ENCODE measurements around the gene SPI1. TPM values are rescaled to one million over a fixed set of nuclear protein-coding genes. Genes with fewer than 3 reads are reported as not detected.

The SPI1 gene
- total RNA-seq, 2 experiments from 2014 or later: not detected

GRCh38 chr11:47359162-47359561 is 19.2 kb downstream of the SPI1 start:
- intact Hi-C loops (cut with micrococcal nuclease): no loop called here
- no peaks in the 10 kb centered on the region for H3K27me3 Mint-ChIP-seq (ENCODE audit: low read depth)
- peaks cover 17% of the 10 kb centered on the region for H3K4me1 Mint-ChIP-seq (ENCODE audit: low read depth)
- CTCF ChIA-PET: interaction anchor here (0.7 to 1.9 kb wide), 2 partner anchors 15 to 120 kb away, joined by 3 to 15 read pairs; no protein-coding TSS in a partner anchor
- no peaks in the 10 kb centered on the region for H3K36me3 Mint-ChIP-seq (ENCODE audit: low read depth)
- H3K4me3 Mint-ChIP-seq: no peak overlapping the region
- H3K9me3 Mint-ChIP-seq: no peaks in the 10 kb centered on the region
- no peak for DNase-seq
- no peak overlapping the region for H3K27ac Mint-ChIP-seq

- Mint-ChIP-seq H3K36me3 (ENCODE audit: low read depth) (no peaks in the 10 kb centered on the region), H3K4me3 (no peak overlapping the region), H3K4me1 (ENCODE audit: low read depth) (peaks cover 17% of the 10 kb centered on the region), H3K27me3 (ENCODE audit: low read depth) (no peaks in the 10 kb centered on the region), H3K27ac (no peak overlapping the region), H3K9me3 (no peaks in the 10 kb centered on the region)
- no peak for DNase-seq
- intact Hi-C loops (cut with micrococcal nuclease): no loop called here
- CTCF ChIA-PET: no interaction called here
Observed at GRCh38 chr11:47358731-47359051, 19.7 kb downstream of the SPI1 start.

GRCh38 chr11:47357985-47358730 is 20.2 kb downstream of the SPI1 start:
- Mint-ChIP-seq H3K36me3 (ENCODE audit: low read depth) (no peaks in the 10 kb centered on the region), H3K27ac (no peak overlapping the region), H3K9me3 (no peaks in the 10 kb centered on the region), H3K4me1 (ENCODE audit: low read depth) (peaks cover 17% of the 10 kb centered on the region), H3K27me3 (ENCODE audit: low read depth) (no peaks in the 10 kb centered on the region), H3K4me3 (no peak overlapping the region)
- CTCF ChIA-PET: no interaction called here
- intact Hi-C loops (cut with micrococcal nuclease): no loop called here
- no peak for DNase-seq

GRCh38 chr11:47356998-47357329 is 21.4 kb downstream of the SPI1 start:
- Mint-ChIP-seq H3K9me3 (no peaks in the 10 kb centered on the region), H3K27ac (no peak overlapping the region), H3K27me3 (ENCODE audit: low read depth) (no peaks in the 10 kb centered on the region), H3K36me3 (ENCODE audit: low read depth) (no peaks in the 10 kb centered on the region), H3K4me1 (ENCODE audit: low read depth) (peaks cover 17% of the 10 kb centered on the region), H3K4me3 (no peak overlapping the region)
- DNase-seq: no peak
- intact Hi-C loops (cut with micrococcal nuclease): no loop called here
- CTCF ChIA-PET: no interaction called here

DNA sequence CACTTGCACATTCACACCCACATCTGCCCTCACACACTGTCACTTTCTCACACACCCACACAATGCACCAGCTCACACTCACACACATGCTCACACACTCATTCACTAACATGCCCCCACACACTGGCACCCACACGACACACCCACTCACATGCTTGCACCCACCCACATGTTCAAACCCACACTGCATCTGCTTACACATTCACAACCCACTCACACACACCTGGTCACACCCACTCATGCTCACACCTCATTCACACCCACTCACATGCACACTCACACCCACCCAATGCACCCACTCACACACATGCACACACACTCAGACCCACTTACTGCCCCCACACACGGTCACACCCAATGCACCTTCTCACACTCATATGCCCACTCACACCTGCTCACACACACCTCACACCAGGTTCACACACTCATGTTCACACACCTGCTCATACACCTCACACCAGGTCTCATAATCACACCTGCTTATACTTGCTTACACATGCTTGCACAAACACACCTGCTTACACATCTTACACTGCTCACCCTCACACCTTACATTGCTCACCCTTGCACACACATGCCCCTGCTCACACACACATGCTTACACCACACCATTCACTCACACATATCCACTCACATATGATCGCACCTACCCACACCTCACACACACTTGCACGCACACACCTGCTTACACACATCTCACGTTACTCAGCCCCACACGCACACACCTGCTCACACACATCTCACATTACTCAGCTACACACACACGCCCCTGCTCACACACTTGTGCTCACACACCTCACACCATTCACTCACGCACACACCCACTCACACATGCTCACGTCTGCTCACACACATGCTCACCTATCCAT is 22.0 kb downstream of the SPI1 start:
- Mint-ChIP-seq H3K4me1 (ENCODE audit: low read depth) (peaks cover 17% of the 10 kb centered on the region), H3K27ac (no peak overlapping the region), H3K9me3 (no peaks in the 10 kb centered on the region), H3K4me3 (no peak overlapping the region), H3K36me3 (ENCODE audit: low read depth) (no peaks in the 10 kb centered on the region), H3K27me3 (ENCODE audit: low read depth) (no peaks in the 10 kb centered on the region)
- CTCF ChIA-PET: no interaction called here
- no peak for DNase-seq
- intact Hi-C loops (cut with micrococcal nuclease): no loop called here

DNA sequence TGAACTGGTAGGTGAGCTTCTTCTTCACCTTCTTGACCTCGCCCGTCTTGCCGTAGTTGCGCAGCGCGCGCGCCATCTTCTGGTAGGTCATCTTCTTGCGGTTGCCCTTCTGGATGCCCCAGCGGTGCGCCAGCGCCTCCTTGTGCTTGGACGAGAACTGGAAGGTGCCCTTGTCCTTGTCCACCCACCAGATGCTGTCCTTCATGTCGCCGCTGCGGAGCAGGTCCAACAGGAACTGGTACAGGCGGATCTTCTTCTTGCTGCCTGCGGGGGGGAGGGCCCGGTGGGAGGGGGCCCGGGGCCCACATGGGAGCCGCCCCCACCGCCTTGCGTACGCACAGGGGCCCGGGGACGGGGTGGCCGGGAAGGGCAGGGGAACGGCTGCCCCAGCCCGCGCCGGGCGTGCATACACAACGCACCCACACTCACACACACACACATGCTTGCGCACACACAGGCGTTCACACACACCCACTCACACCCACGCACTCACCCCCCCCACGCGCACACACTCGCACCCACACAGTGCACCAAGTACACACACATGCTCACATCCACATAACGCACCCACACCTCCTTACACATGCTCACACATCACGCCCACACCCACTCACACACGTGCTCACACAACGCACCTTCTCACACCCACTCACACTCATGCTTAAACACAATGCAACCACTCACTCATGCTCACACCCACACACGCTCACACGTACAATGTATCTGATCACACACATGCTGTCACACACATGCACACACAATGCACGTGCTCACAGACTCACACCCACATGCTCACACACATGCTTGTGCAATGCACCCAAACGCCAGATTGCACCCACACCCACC is 22.8 kb downstream of the SPI1 start:
- CTCF ChIA-PET: no interaction called here

GRCh38 chr11:47354913-47355282 is 23.4 kb downstream of the SPI1 start:
- H3K27me3 Mint-ChIP-seq (ENCODE audit: low read depth): no peaks in the 10 kb centered on the region
- H3K36me3 Mint-ChIP-seq (ENCODE audit: low read depth): no peaks in the 10 kb centered on the region
- no peak overlapping the region for H3K4me3 Mint-ChIP-seq
- DNase-seq: no peak
- CTCF ChIA-PET: no interaction called here
- intact Hi-C loops (cut with micrococcal nuclease): loop anchor here (5.0 kb wide), 1 partner anchor 83 kb away; the partner anchor contains the start of gene MADD
- H3K9me3 Mint-ChIP-seq: no peaks in the 10 kb centered on the region
- peaks cover 8% of the 10 kb centered on the region for H3K4me1 Mint-ChIP-seq (ENCODE audit: low read depth)
- no peak overlapping the region for H3K27ac Mint-ChIP-seq

More for the DNA sequence above, 22.8 kb downstream of the SPI1 start:
- Mint-ChIP-seq H3K4me3 (no peak overlapping the region), H3K4me1 (ENCODE audit: low read depth) (peaks cover 12% of the 10 kb centered on the region), H3K9me3 (no peaks in the 10 kb centered on the region), H3K36me3 (ENCODE audit: low read depth) (no peaks in the 10 kb centered on the region), H3K27me3 (ENCODE audit: low read depth) (no peaks in the 10 kb centered on the region), H3K27ac (no peak overlapping the region)
- intact Hi-C loops (cut with micrococcal nuclease): no loop called here
- DNase-seq: peak; percentile 70

DNA sequence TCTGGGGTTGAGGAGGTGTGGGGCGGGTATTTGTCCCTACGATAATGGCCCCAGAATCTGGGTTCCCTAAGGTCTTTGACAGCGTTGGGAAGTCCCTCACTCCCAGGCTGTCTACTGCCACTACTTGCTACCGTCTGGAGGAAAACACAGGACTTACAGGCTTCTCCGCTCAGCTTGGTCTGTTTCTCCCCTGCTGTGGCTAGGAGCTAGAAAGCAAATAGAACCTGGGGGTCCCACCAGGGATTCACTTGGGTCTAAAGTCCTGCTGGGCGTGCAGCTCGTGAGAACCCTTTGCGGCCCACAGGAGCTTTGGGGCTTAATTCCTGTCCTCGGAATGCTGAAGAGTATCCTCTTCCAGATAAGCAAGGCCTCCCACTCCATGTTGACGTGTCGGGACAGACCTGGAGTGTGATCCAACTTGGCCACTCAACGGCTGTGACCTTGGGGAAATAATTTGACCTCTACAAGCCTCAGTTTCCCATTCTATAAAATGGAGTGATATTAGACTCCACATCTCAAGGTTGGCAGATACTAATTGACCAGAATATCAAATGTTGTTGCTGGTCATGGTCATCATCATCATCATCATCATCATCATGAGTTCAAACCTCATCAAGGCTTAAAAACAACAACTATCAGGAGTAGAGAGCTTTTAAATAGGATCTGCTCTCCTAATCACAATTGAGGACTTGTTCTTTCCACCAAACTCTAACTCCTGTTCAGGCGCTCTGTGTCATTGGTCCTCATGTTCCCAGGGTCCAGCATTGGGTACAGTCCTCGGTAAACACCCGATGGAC is 24.2 kb downstream of the SPI1 start:
- Mint-ChIP-seq H3K4me1 (ENCODE audit: low read depth) (peaks cover under 1% of the 10 kb centered on the region), H3K27ac (no peak overlapping the region), H3K9me3 (no peaks in the 10 kb centered on the region), H3K36me3 (ENCODE audit: low read depth) (no peaks in the 10 kb centered on the region), H3K27me3 (ENCODE audit: low read depth) (no peaks in the 10 kb centered on the region), H3K4me3 (no peak overlapping the region)
- CTCF ChIA-PET: interaction anchor here (0.6 to 0.7 kb wide), 2 partner anchors 91 to 95 kb away, joined by 3 to 7 read pairs; no protein-coding TSS in a partner anchor
- no peak for DNase-seq
- intact Hi-C loops (cut with micrococcal nuclease): loop anchor here (5.0 kb wide), 1 partner anchor 82 kb away; the partner anchor contains the start of gene MADD

- no peak for DNase-seq
- Mint-ChIP-seq H3K27ac (no peak within 1 kb of the TSS), H3K36me3 (ENCODE audit: low read depth) (no peaks in the 10 kb centered on the region), H3K4me3 (no peak within 1 kb of the TSS), H3K27me3 (ENCODE audit: low read depth) (no peaks in the 10 kb centered on the region), H3K4me1 (ENCODE audit: low read depth) (no peaks in the 10 kb centered on the region), H3K9me3 (no peaks in the 10 kb centered on the region)
- intact Hi-C loops (cut with micrococcal nuclease): loop anchor here (5.0 kb wide), 1 partner anchor 80 kb away; the partner anchor contains the start of gene MADD
- CTCF ChIA-PET: no interaction called here
Observed at GRCh38 chr11:47352556-47352955, 25.8 kb downstream of the SPI1 start, which contains the start of gene MYBPC3. Gene MYBPC3, minus strand, starts transcription at chr11:47352702. Its CDS starts 55 bp downstream, at chr11:47352647.

DNA sequence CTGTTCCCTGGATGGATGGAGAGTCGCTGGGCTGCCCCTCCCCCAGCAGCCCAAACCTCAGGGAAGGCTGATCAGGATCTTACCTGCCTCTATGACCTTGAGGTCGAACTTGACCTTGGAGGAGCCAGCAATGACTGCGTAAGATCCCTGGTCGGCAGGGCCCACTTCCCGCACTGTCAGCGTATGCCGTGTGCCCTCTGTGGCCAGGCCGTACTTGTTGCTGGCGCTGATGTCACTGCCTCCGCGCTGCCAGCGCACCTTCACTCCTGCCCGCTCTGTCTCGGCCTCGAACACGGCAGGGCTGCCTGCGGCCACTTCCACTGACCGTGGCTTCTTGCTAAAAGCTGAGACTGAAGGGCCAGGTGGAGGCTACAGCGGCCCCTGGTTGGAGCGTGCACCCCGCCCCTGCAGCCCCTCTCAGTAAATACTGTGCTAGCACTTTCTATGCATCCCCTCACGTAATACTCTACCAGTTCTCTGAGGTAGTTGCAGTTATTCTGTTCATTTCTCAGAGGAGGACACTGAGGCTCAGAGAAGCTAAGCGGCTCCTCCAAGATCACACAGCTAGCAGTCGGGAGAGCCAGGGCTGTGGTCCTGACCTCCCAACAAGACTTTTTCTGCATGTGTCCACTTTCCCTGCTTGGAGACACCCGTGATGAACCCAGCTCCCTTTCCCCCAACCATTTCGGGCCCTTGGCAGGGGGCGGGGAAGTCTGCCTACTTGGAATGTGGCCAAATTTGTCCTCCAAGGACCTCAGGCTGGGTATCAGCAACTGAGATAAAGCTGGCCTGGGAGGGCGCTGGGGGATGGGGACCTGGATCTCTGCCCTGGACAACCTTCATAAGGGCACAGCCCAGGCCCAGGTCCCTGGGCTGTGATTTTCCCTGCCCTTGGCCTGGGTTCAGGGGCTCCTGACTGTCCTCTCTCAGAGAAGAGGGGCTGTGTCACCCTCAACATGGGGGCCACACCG is 26.9 kb downstream of the SPI1 start:
- DNase-seq: no peak
- H3K4me3 Mint-ChIP-seq: no peak overlapping the region
- no peak overlapping the region for H3K27ac Mint-ChIP-seq
- intact Hi-C loops (cut with micrococcal nuclease): loop anchor here (5.0 kb wide), 1 partner anchor 79 kb away; the partner anchor contains the start of gene MADD
- no peaks in the 10 kb centered on the region for H3K9me3 Mint-ChIP-seq
- no peaks in the 10 kb centered on the region for H3K27me3 Mint-ChIP-seq (ENCODE audit: low read depth)
- no peaks in the 10 kb centered on the region for H3K36me3 Mint-ChIP-seq (ENCODE audit: low read depth)
- CTCF ChIA-PET: interaction anchor here (0.6 kb wide), 2 partner anchors 53 to 470 kb away, joined by 3 read pairs; no protein-coding TSS in a partner anchor
- no peaks in the 10 kb centered on the region for H3K4me1 Mint-ChIP-seq (ENCODE audit: low read depth)

DNA sequence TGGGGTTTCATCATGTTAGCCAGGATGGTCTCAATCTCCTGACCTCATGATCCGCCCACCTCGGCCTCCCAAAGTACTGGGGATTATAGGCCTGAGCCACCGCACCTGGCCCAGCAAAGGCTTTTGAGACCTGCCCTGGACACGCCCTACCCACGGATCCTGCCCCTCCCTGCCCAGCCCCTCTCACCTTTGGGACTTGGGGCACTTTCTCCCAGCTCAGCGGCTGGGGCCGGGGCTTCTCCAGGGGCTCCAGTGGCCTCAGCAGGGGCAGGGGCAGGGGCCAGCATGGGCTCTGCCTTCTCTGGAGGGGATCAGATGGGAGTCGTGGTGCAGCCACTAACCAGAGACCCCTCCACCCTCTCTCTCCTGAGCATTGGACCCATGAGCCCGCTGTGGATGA is 28.0 kb downstream of the SPI1 start:
- intact Hi-C loops (cut with micrococcal nuclease): loop anchor here (5.0 kb wide), 1 partner anchor 78 kb away; the partner anchor contains the start of gene MADD

More for the DNA sequence above, 28.0 kb downstream of the SPI1 start:
- CTCF ChIA-PET: no interaction called here
- no peaks in the 10 kb centered on the region for H3K9me3 Mint-ChIP-seq
- DNase-seq: no peak
- H3K27ac Mint-ChIP-seq: no peak overlapping the region
- no peaks in the 10 kb centered on the region for H3K27me3 Mint-ChIP-seq (ENCODE audit: low read depth)
- no peaks in the 10 kb centered on the region for H3K36me3 Mint-ChIP-seq (ENCODE audit: low read depth)
- no peak overlapping the region for H3K4me3 Mint-ChIP-seq
- no peaks in the 10 kb centered on the region for H3K4me1 Mint-ChIP-seq (ENCODE audit: low read depth)
